Measurements from ENCODE around the gene EIF2B2.

DNA sequence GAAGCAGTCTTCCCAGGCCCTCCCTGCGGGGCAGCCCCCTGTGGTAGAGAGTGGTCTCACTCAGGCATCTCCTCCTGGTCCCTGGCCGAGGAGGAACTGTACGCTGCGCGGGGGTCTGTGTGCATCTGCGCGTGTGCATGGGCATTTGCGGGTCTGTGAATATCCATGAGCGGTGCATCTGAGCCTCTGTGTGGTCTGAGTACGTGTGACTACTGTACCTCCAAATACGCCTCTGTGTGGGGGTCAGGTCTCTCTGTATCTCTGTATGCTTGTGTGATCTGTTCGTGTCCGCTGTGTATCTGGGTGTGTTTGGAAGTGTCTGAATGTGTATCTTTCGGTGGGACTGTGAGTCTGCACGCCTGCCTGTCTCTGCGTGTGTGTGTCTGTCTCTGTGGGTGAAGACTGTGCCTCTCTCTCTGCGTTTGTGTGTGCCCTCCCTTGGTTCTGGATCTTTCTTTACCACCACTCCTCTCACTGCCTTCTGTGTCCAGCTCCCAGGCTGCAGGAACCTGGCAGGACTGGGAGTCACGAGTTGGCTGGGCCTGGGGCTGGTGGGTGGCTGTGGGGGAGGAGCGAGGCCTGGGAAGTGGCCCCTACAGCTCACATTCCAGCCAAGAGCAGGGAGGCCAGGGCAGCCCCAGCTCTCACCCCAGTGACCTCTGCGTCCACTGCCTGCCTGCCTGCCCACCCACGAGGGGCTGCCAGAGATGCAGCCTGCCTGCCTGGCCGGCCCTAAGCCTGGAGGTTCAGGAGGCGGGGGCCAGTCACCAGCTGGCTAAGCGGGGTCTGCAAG, 46.2 kb upstream of the EIF2B2 start:
- TF ChIP-seq, protein P1, sequence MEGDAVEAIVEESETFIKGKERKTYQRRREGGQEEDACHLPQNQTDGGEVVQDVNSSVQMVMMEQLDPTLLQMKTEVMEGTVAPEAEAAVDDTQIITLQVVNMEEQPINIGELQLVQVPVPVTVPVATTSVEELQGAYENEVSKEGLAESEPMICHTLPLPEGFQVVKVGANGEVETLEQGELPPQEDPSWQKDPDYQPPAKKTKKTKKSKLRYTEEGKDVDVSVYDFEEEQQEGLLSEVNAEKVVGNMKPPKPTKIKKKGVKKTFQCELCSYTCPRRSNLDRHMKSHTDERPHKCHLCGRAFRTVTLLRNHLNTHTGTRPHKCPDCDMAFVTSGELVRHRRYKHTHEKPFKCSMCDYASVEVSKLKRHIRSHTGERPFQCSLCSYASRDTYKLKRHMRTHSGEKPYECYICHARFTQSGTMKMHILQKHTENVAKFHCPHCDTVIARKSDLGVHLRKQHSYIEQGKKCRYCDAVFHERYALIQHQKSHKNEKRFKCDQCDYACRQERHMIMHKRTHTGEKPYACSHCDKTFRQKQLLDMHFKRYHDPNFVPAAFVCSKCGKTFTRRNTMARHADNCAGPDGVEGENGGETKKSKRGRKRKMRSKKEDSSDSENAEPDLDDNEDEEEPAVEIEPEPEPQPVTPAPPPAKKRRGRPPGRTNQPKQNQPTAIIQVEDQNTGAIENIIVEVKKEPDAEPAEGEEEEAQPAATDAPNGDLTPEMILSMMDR (conservative IDR thresholded peaks at IDR 0.05; ENCODE audit: low read length): no peak
- TF ChIP-seq EZH2phosphoT487 (IDR thresholded peaks at IDR 0.05; ENCODE audit: borderline replicate concordance): no peak
